ENCODE results near the gene PLAC1. TPM values are rescaled to one million over a fixed set of nuclear protein-coding genes. Genes with fewer than 3 reads are reported as not detected.

Gene PLAC1
- polyA plus RNA-seq, 1 donor from 2014 or later: not detected

DNA sequence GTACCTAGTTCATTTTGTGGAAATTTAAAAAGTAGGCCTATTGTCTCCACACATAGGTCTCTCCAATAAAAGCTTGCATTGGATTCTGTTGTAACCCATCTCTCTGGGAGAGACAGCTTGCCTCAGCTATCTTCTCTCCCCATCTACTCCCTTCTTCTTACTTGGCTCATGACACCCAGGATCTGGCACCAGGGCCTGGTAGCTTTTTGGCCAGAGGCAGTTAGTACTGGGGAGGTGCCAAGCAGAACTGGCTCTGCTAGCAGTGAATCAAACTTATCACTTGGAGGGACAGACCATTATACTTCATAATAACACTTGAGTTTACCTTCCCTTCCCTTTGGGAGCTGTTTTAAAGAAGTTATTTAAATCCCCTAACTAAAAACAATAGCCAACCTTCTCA lies 31.8 kb downstream of the PLAC1 start:
- Histone ChIP-seq H3K36me3 (ENCODE audit: insufficient read depth, low read length) (no peaks in the 10 kb centered on the region), H3F3A (ENCODE audit: insufficient read depth, low read length, poor library complexity, severe bottlenecking) (no peaks in the 10 kb centered on the region), H3K9ac (ENCODE audit: low read length) (no peak overlapping the region), H3K9me3 (ENCODE audit: low read length) (no peaks in the 10 kb centered on the region), H3K27ac (ENCODE audit: low read length) (no peak overlapping the region), H2AFZ (ENCODE audit: low read depth, low read length) (no peak overlapping the region), H3K4me3 (ENCODE audit: low read length) (no peak overlapping the region), H3K4me2 (ENCODE audit: low read length) (no peak overlapping the region), H4K20me1 (ENCODE audit: insufficient read depth) (no peaks in the 10 kb centered on the region), H3K9me2 (ENCODE audit: insufficient read depth, low read length) (no peaks in the 10 kb centered on the region), H3K79me2 (replicated peaks; ENCODE audit: insufficient read depth, low read length) (no peaks in the 10 kb centered on the region), H3K27me3 (ENCODE audit: insufficient read depth, low read depth, low read length) (no peaks in the 10 kb centered on the region)
- TF ChIP-seq EZH2 (IDR thresholded peaks at IDR 0.05; ENCODE audit: borderline replicate concordance, insufficient read depth, low read length, poor library complexity, severe bottlenecking) (no peak), TAF1 (IDR thresholded peaks at IDR 0.05; ENCODE audit: low read depth) (no peak), SMC3 (conservative IDR thresholded peaks at IDR 0.05; ENCODE audit: poor library complexity) (no peak), POLR2AphosphoS5 (IDR thresholded peaks at IDR 0.05) (no peak), RAD21 (conservative IDR thresholded peaks at IDR 0.05) (no peak), REST (IDR thresholded peaks at IDR 0.05; ENCODE audit: borderline replicate concordance) (no peak), EP300 (conservative IDR thresholded peaks at IDR 0.05; ENCODE audit: poor library complexity, severe bottlenecking) (no peak), MXI1 (conservative IDR thresholded peaks at IDR 0.05; ENCODE audit: poor library complexity, severe bottlenecking) (no peak)
- TF ChIP-seq, protein P1, sequence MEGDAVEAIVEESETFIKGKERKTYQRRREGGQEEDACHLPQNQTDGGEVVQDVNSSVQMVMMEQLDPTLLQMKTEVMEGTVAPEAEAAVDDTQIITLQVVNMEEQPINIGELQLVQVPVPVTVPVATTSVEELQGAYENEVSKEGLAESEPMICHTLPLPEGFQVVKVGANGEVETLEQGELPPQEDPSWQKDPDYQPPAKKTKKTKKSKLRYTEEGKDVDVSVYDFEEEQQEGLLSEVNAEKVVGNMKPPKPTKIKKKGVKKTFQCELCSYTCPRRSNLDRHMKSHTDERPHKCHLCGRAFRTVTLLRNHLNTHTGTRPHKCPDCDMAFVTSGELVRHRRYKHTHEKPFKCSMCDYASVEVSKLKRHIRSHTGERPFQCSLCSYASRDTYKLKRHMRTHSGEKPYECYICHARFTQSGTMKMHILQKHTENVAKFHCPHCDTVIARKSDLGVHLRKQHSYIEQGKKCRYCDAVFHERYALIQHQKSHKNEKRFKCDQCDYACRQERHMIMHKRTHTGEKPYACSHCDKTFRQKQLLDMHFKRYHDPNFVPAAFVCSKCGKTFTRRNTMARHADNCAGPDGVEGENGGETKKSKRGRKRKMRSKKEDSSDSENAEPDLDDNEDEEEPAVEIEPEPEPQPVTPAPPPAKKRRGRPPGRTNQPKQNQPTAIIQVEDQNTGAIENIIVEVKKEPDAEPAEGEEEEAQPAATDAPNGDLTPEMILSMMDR (IDR thresholded peaks at IDR 0.05; ENCODE audit: poor library complexity, severe bottlenecking): no peak

- Histone ChIP-seq H3K79me2 (replicated peaks; ENCODE audit: insufficient read depth, low read length) (no peaks in the 10 kb centered on the region), H3K36me3 (ENCODE audit: insufficient read depth, low read length) (no peaks in the 10 kb centered on the region), H3K9me2 (ENCODE audit: insufficient read depth, low read length) (no peaks in the 10 kb centered on the region), H3K27me3 (ENCODE audit: insufficient read depth, low read depth, low read length) (no peaks in the 10 kb centered on the region), H3K9me3 (ENCODE audit: low read length) (no peaks in the 10 kb centered on the region), H2AFZ (ENCODE audit: low read depth, low read length) (no peak overlapping the region), H3F3A (ENCODE audit: insufficient read depth, low read length, poor library complexity, severe bottlenecking) (no peaks in the 10 kb centered on the region), H3K4me2 (ENCODE audit: low read length) (no peak overlapping the region), H3K9ac (ENCODE audit: low read length) (no peak overlapping the region), H3K27ac (ENCODE audit: low read length) (no peak overlapping the region), H4K20me1 (ENCODE audit: insufficient read depth) (no peaks in the 10 kb centered on the region), H3K4me3 (ENCODE audit: low read length) (no peak overlapping the region)
- TF ChIP-seq MXI1 (conservative IDR thresholded peaks at IDR 0.05; ENCODE audit: poor library complexity, severe bottlenecking) (no peak), EZH2 (IDR thresholded peaks at IDR 0.05; ENCODE audit: borderline replicate concordance, insufficient read depth, low read length, poor library complexity, severe bottlenecking) (no peak), POLR2AphosphoS5 (IDR thresholded peaks at IDR 0.05) (no peak), EP300 (conservative IDR thresholded peaks at IDR 0.05; ENCODE audit: poor library complexity, severe bottlenecking) (no peak), RAD21 (conservative IDR thresholded peaks at IDR 0.05) (no peak), TAF1 (IDR thresholded peaks at IDR 0.05; ENCODE audit: low read depth) (no peak), REST (IDR thresholded peaks at IDR 0.05; ENCODE audit: borderline replicate concordance) (no peak), SMC3 (conservative IDR thresholded peaks at IDR 0.05; ENCODE audit: poor library complexity) (no peak)
- TF ChIP-seq, protein P1 (IDR thresholded peaks at IDR 0.05; ENCODE audit: poor library complexity, severe bottlenecking): no peak
These were observed 33.0 kb downstream of the PLAC1 start for GRCh38 chrX:134625315-134625718.
